Stimulated activated CD4-positive, alpha-beta T cell treated with anti-CD3 and anti-CD28 coated beads, Interleukin-2, amount 100 ng/mL, for 48 hours (primary cell): Measurements from ENCODE around the gene NXPH1.
"Not testable (repeated sequence)": the region's sequence is repeated elsewhere in the genome, so short reads cannot be mapped to it uniquely, and the experiment has no call there.

Source experiments
- DNase-seq, 2 donors: peaks; one replicate each; pipeline ENCODE4 v3.0.0-alpha.2; 2020

NXPH1 gene

GRCh38 chr7:8612584-8612983 lies 179.2 kb downstream of the NXPH1 start:
- no peak for DNase-seq

DNA sequence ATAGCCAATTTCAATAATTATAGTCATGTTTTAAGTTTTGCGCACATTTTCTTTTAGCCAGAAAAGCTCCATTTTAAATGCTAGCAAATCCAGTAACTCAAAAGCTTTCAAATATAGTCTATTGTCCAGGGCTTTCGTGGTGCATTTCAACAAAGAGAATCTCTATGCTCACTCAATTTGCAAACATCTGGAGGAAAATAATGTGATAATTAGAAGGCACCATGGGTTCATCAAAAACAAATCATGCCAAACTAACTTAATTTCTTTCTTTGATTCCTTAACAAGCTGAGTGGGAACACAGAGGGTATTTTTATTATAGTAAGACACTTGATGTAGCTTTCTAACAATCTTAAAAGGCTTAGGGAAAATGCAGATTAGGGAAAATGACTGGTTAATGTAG lies 179.8 kb downstream of the NXPH1 start:
- no peak for DNase-seq

GRCh38 chr7:8615019-8615418 lies 181.6 kb downstream of the NXPH1 start:
- no peak for DNase-seq

- DNase-seq: no peak
Measured at GRCh38 chr7:8618441-8619070, 185.1 kb downstream of the NXPH1 start.

DNA sequence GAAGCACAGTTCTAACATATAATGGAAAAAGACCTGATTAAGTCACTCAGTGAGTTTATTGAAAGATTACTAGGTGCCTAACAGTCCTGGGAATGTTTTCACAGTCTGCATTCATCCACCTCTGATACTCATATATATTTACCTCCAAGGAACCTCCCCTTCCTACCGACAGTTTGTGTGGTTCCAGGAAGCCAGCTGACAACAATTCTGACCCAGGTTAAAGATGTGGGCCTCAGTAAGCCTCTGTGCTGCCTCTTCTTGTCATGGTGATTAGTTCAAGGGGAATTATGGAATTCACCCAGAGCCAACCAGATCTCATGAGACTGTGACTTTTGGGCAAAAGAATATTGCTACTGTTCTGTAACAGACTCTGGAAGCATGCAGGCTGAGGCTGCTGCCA lies 186.8 kb downstream of the NXPH1 start:
- no peak for DNase-seq

GRCh38 chr7:8625612-8626011 lies 192.2 kb downstream of the NXPH1 start:
- DNase-seq: no peak

DNA sequence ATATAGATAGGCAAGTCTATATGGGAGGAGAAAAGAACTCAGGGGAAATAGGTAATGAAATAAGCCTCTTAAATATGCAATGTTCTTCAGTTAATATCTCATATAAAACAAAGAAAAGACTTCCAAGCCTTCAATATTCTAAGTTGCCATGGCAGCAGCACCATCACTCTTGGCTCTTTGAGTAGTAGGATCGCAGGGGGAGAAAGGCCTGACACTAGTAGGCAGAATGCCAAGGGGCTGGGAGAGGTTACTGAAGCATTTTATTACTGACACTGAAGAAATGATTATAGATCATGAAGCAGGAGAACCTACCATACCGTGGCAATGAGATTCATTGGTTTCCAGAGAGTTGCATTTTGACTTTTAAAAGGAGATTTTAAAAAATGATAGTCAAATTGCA lies 193.9 kb downstream of the NXPH1 start:
- no peak for DNase-seq

DNA sequence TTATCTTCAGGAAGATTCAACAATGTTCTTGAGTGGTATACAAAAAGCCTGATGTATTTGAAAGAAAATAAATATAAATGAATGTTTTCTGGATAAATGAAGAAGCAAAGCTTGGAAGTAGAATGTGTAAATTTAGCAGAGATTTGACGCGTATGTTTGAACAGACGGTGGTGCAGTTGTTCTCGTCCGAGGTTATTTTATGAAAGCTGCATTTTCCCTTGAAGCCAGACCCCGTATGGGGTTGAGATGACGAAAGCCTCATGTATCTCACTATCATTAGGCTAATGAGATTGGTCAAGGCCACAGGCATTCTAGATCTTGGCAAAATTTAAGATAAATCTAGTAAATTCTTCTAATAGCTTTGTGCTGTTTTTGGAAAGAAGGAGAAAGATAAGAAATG lies 195.2 kb downstream of the NXPH1 start:
- no peak for DNase-seq

GRCh38 chr7:8629504-8629903 lies 196.1 kb downstream of the NXPH1 start:
- no peak for DNase-seq

DNA sequence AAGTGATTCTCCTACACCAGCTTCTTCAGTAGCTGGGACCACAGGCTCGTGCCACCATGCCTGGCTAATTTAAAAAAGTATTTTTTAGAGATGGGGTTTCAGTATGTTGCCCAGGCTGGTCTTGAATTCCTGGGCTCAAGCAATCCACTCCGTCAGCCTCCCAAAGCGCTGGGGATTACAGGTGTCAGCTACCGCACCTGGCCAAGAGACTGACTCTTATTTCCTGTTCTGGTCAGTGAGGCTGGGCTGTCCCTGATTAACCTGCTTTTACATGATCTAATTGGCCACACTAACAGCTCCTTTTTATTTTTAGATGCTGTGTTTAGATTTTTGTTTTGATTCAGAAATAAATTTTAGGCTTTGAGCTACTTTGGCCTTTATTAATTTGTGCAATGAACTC lies 203.9 kb downstream of the NXPH1 start:
- DNase-seq: no peak

DNA sequence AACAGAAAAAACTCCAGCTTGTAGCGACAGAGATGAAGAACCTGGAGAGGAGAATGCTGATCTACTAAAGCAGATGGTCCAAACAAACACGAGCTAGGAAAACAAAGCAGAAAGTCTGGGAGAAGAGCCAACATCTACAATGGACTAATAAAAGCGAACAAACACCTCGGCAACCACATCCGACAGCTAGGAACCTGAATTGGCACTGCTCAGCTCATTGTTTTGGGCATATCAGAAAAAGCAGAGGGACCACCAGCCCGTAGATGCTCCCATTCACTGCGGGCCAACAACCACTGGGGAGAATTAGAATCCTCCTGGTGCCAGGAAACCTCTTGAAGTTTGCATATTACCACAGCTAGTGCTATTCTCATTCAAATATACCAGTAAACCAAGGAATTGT lies 204.7 kb downstream of the NXPH1 start:
- no peak for DNase-seq

DNA sequence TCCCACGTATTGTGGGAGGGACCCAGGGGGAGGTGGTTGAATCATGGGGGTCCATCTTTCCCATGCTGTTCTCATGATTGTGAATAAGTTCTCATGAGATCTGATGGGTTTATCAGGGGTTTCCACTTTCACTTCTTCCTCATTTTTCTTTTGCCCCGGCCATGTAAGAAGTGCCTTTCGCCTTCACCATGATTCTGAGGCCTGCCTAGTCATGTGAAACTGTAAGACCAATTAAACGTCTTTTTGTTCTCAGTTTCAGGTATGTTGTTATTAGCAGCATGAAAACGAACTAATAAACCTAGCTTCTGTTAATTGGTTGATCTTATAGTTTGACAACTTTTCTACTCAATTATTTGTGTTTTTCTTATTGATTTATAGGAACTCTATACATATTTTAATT lies 206.3 kb downstream of the NXPH1 start:
- DNase-seq: no peak

DNA sequence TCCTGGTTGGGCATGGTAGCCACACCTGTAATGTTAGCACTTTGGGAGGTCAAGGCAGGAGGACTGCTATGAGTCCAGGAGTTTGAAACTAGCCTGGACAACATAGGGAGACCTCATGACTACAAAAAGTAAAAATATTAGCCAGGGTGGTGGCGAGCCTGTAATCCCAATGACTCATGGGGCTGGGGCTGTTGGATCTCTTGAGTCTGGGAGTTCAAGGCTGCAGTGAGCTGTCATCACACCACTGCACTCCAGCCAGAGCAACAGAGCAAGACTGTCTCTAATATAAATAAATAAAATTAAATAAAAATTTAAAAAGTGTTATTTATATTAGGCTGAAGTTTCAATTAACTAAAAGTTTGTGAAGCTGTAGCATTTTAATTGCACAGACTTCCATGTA lies 207.3 kb downstream of the NXPH1 start:
- DNase-seq: no peak

GRCh38 chr7:8668627-8669500 lies 235.5 kb downstream of the NXPH1 start:
- no peak for DNase-seq

DNA sequence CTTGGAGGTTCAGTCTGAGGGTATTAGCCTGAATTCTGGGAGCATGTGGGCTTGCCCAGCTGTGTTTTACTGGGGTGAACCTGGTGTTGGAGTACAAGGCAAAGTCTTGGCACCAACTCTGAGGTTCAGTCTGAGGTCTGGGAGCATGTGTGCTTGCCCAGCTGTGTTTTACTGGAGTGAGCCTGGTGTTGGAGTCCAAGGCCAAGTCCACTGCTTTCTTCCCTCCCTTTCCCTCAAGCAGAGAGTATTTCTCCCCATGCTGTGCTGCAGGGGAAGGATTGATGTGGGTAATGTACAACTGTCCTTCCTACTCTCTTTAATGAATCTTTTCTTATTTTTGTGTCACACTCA lies 236.1 kb downstream of the NXPH1 start:
- DNase-seq: no peak

DNA sequence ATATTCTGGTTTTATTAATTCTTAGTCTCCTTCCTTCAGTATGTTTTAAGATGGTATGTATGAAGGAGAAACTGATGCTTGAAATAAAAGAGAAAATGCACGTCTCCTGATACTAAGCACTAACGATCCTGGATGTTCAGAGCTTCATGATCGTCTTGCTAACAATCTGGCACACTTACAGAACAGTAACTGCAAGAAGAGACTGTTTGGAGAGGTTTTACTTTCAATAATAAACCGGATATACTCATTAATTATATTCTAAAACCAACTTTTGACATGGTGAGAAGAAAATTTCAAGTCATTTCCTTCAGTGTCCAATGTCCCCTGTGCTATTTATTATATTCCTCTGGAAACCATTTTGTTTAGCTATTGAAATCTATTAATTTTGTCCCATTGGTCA lies 251.0 kb downstream of the NXPH1 start:
- DNase-seq: no peak

DNA sequence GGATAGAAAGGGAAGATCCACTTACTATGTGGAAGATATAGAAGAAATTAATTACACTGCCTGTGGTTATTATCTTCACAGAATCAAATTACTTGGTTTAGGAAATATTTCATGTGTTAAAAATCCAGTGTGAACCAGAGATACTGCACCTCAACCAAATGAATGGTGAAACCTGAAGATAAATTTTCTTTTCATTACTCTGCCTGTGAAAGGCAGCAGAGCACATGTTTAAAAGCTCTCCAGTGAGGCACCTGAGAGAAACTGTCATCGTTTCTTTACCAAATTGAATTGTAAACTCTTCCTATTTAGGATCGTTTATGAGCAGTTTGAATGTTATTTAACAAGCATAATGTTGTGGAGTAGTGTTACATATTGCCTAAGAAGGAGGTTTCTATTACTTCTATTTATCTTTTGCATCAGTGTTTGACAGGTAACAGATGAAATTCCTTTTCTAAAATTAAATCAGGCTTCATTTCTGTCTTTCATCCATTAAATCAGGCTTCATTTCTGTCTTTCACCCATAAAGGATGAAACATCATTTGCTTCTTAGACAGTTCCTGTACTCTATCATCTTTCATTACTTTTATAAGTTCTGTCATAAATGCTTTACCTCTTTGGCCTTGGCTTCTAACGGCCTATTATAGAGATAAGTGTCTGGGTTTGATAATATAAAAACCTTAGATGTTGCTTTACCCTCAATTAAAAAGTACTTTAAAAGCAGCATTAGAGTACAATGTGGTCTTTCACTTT lies 266.6 kb downstream of the NXPH1 start:
- no peak for DNase-seq

- no peak for DNase-seq
Measured at GRCh38 chr7:8702807-8703206, 269.4 kb downstream of the NXPH1 start.

DNA sequence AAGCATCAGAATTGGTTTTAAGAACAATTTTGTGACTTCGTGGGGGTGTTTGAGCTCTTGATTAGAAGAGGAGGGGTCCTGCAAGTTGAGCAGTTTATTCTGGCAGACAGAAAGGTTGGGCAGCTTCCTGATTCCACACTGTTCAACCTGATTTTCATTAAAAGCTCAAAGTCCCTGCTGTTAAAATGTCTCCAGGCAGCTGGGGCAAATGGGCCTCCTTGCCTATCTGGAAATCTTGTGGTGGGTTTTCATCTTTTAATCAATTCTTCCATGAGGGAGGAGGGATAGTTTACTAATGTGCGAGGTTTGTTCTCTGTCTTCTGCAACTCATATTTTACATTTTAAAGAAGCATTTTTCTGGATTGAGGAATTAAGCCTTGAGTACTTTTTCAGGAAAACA lies 276.7 kb downstream of the NXPH1 start:
- no peak for DNase-seq

GRCh38 chr7:8714791-8715190 lies 281.4 kb downstream of the NXPH1 start:
- DNase-seq: no peak

GRCh38 chr7:8719102-8719501 lies 285.7 kb downstream of the NXPH1 start:
- DNase-seq: no peak

DNA sequence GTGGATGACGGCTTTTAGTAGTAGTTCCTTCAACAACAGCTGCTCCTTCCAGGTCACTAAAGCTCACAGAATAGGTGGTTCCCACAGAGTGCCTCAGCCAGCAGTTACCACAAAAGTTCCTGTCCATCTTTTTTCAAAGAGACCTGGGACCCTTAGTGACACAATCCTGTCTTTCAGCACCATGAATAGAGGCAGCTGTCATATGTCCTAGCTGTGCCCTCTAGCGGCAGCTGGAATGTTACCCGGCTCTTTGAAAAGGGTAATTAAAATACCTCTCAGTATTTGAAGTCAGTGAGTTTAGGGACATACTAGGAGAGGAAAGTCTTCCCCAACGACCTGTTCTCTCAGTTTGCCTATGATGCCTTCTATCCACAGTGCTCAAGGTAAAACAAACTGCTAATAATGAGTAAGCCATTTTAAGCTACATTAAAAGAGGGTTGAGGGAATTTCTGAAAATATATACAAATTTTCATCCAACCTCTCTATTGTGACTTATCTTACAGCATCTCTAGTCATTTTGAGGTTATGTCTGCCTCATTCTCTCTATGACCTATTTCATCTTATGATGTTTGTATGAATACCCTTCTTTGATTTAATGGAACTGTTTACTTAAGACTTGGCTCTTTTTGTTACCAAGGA lies 290.8 kb downstream of the NXPH1 start:
- peak in 1 of 2 donors; percentile 4 for DNase-seq

DNA sequence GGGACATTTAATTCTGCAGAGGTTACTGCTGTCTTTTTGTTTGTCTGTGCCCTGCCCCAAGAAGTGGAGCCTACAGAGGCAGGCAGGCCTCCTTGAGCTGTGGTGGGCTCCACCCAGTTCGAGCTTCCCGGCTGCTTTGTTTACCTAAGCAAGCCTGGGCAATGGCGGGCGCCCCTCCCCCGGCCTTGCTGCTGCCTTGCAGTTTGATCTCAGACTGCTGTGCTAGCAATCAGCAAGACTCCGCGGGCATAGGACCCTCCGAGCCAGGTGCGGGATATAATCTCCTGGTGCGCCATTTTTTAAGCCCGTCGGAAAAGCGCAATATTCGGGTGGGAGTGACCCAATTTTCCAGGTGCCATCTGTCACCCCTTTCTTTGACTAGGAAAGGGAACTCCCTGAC lies 298.3 kb downstream of the NXPH1 start:
- DNase-seq: not testable (repeated sequence)

- DNase-seq: no peak
Measured at GRCh38 chr7:8739837-8740236, 306.4 kb downstream of the NXPH1 start.
